ENCODE data around the gene FAM47C. TPM values are rescaled to one million over a fixed set of nuclear protein-coding genes. Genes with fewer than 3 reads are reported as not detected.
"Not testable (repeated sequence)": the region's sequence is repeated elsewhere in the genome, so short reads cannot be mapped to it uniquely, and the experiment has no call there.

The FAM47C gene
- total RNA-seq (2012; rRNA removed): not detected in 2 replicates

GRCh38 chrX:37008182-37008581 is at the start of gene FAM47C:
Gene FAM47C (plus strand): TSS chrX:37008366. CDS start chrX:37008411, 45 bp downstream.
- not testable (repeated sequence) for H3K36me3 ChIP-seq (ENCODE audit: insufficient read depth, low read length); H3K4me3 ChIP-seq (ENCODE audit: low read length); H3K4me2 ChIP-seq (ENCODE audit: low read length); H3K9ac ChIP-seq (ENCODE audit: low read depth, low read length); H3K27me3 ChIP-seq (ENCODE audit: control insufficient read depth, insufficient read depth, low read length); H3K9me3 ChIP-seq (replicated peaks; ENCODE audit: low read length); H3K4me1 ChIP-seq (ENCODE audit: control insufficient read depth, insufficient read depth, low read length)

- Histone ChIP-seq H3K4me1 (ENCODE audit: control insufficient read depth, insufficient read depth, low read length) (no peaks in the 10 kb centered on the region), H3K9ac (ENCODE audit: low read depth, low read length) (no peak overlapping the region), H3K4me2 (ENCODE audit: low read length) (no peak overlapping the region), H3K9me3 (replicated peaks; ENCODE audit: low read length) (no peaks in the 10 kb centered on the region), H3K36me3 (ENCODE audit: insufficient read depth, low read length) (no peaks in the 10 kb centered on the region), H3K4me3 (ENCODE audit: low read length) (no peak overlapping the region), H3K27me3 (ENCODE audit: control insufficient read depth, insufficient read depth, low read length) (no peaks in the 10 kb centered on the region)
Measured at GRCh38 chrX:36961590-36961989, 46.6 kb upstream of the FAM47C start.

DNA sequence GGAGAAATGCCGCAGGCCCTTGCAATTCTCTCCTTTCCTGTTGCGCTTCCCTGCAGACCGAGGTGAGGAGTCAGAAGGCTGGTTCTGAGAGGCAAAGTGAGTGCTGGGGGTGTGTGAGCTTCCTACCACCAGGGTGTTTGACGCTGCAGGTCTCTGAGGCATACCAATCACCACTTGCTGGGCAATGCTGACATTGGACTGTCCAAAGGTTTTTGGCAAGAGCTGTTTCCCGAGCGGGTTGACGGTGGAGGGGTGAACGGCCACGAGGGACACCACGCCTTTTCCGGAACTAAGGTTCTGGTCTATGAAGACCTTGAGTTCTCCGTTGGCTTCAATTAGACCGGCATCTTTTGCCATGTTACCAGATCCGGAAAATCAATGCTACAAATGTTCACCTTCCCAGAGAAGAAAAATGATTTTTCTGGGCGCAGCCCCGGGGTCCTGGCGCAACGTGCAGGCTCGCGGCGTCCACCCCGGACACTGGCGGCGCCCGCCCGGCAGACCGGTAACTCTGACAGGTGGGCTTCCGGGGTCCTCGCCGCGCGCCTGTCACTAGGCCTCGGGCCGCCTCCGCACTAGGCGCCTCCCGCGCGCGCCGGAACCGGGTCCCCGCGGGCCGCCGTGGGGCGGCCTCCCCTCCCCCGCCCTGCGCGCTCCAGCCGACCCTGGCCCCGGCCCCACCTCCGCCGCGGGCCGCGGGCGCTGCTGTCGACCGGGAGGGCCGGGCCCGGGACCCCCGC is 44.9 kb upstream of the FAM47C start:
- H3K4me2 ChIP-seq (ENCODE audit: low read length): no peak overlapping the region
- H3K9ac ChIP-seq (ENCODE audit: low read depth, low read length): no peak overlapping the region
- no peaks in the 10 kb centered on the region for H3K36me3 ChIP-seq (ENCODE audit: insufficient read depth, low read length)
- no peak overlapping the region for H3K4me3 ChIP-seq (ENCODE audit: low read length)
- no peaks in the 10 kb centered on the region for H3K9me3 ChIP-seq (replicated peaks; ENCODE audit: low read length)
- no peaks in the 10 kb centered on the region for H3K4me1 ChIP-seq (ENCODE audit: control insufficient read depth, insufficient read depth, low read length)
- H3K27me3 ChIP-seq (ENCODE audit: control insufficient read depth, insufficient read depth, low read length): no peaks in the 10 kb centered on the region

DNA sequence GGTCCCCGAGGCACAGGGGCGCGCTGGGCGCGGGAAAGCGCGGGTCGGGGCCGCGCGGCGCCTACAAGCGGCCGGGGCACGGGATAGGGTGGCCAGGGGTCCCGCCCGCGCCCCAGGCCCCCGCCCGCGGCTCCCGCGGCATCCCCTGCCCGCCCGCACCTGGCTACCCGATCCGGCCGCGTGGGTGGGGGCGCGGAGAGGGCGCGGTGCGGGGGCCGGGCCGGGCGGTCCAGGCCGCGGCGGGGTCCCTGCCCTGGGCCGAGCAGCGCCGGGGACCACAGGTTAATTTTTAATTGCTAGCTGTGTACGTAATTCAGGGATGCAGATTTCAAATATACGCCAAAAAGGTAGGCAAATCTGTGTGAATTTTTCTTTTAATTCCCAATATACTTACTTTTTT is 44.3 kb upstream of the FAM47C start:
- Histone ChIP-seq H3K9me3 (replicated peaks; ENCODE audit: low read length) (no peaks in the 10 kb centered on the region), H3K4me2 (ENCODE audit: low read length) (no peak overlapping the region), H3K4me1 (ENCODE audit: control insufficient read depth, insufficient read depth, low read length) (no peaks in the 10 kb centered on the region), H3K27me3 (ENCODE audit: control insufficient read depth, insufficient read depth, low read length) (no peaks in the 10 kb centered on the region), H3K4me3 (ENCODE audit: low read length) (no peak overlapping the region), H3K9ac (ENCODE audit: low read depth, low read length) (no peak overlapping the region), H3K36me3 (ENCODE audit: insufficient read depth, low read length) (no peaks in the 10 kb centered on the region)

GRCh38 chrX:36973575-36973974 is 34.6 kb upstream of the FAM47C start:
- no peaks in the 10 kb centered on the region for H3K9me3 ChIP-seq (replicated peaks; ENCODE audit: low read length)
- H3K9ac ChIP-seq (ENCODE audit: low read depth, low read length): no peak overlapping the region
- no peaks in the 10 kb centered on the region for H3K36me3 ChIP-seq (ENCODE audit: insufficient read depth, low read length)
- H3K4me3 ChIP-seq (ENCODE audit: low read length): no peak overlapping the region
- no peaks in the 10 kb centered on the region for H3K27me3 ChIP-seq (ENCODE audit: control insufficient read depth, insufficient read depth, low read length)
- H3K4me2 ChIP-seq (ENCODE audit: low read length): no peak overlapping the region
- no peaks in the 10 kb centered on the region for H3K4me1 ChIP-seq (ENCODE audit: control insufficient read depth, insufficient read depth, low read length)

- Histone ChIP-seq H3K9me3 (replicated peaks; ENCODE audit: low read length) (no peaks in the 10 kb centered on the region), H3K36me3 (ENCODE audit: insufficient read depth, low read length) (no peaks in the 10 kb centered on the region), H3K4me2 (ENCODE audit: low read length) (no peak overlapping the region), H3K9ac (ENCODE audit: low read depth, low read length) (no peak overlapping the region), H3K4me1 (ENCODE audit: control insufficient read depth, insufficient read depth, low read length) (no peaks in the 10 kb centered on the region), H3K27me3 (ENCODE audit: control insufficient read depth, insufficient read depth, low read length) (no peaks in the 10 kb centered on the region), H3K4me3 (ENCODE audit: low read length) (no peak overlapping the region)
Measured at GRCh38 chrX:36974911-36975310, 33.3 kb upstream of the FAM47C start.

DNA sequence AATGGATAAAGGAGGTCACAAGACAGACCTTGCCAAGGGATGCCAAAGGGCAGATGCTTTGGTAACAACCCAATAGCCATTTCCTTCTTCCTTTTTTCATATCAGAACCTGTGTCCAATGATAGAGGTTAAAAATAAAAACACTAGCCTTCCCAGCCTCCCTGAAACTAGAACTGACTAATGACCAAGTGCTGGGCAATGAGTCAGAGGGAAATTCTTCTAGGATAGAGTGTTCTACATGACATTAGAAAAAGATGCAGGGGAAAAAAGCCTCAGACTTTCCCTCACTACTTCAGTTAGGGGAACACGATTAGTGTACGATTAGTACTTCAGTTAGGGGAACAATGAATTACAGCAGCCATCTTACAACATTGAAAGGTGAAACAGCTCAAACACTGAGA is 29.3 kb upstream of the FAM47C start:
- Histone ChIP-seq H3K27me3 (ENCODE audit: control insufficient read depth, insufficient read depth, low read length) (no peaks in the 10 kb centered on the region), H3K4me1 (ENCODE audit: control insufficient read depth, insufficient read depth, low read length) (peaks cover 3% of the 10 kb centered on the region), H3K4me2 (ENCODE audit: low read length) (peak overlapping the region; percentile 39), H3K36me3 (ENCODE audit: insufficient read depth, low read length) (no peaks in the 10 kb centered on the region), H3K4me3 (ENCODE audit: low read length) (no peak overlapping the region), H3K9me3 (replicated peaks; ENCODE audit: low read length) (no peaks in the 10 kb centered on the region), H3K9ac (ENCODE audit: low read depth, low read length) (peak overlapping the region; percentile 45)

DNA sequence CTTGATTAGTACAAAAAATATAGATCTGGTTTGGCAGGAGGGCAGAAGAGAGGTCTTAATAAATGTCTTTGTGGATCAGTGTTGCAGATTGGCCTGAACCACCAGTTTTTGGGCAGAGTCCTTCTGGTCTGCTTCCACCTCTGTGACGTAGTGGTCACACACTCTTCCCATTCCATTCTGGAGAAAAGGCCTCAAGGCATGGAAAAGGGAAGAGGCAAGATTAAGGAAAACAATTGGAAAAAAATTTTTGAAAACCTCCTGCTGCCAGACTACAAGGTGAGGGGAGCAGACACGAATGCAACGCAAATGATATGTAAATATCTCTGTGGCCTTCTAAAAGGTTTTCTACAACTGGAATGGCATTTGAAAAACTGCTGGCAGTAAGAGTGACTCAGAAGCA is 24.3 kb upstream of the FAM47C start:
- Histone ChIP-seq H3K4me1 (ENCODE audit: control insufficient read depth, insufficient read depth, low read length) (peaks cover 4% of the 10 kb centered on the region), H3K9ac (ENCODE audit: low read depth, low read length) (no peak overlapping the region), H3K4me2 (ENCODE audit: low read length) (peak overlapping the region; percentile 77), H3K9me3 (replicated peaks; ENCODE audit: low read length) (no peaks in the 10 kb centered on the region), H3K27me3 (ENCODE audit: control insufficient read depth, insufficient read depth, low read length) (no peaks in the 10 kb centered on the region), H3K4me3 (ENCODE audit: low read length) (peak overlapping the region; percentile 65), H3K36me3 (ENCODE audit: insufficient read depth, low read length) (no peaks in the 10 kb centered on the region)

- not testable (repeated sequence) for H3K27me3 ChIP-seq (ENCODE audit: control insufficient read depth, insufficient read depth, low read length); H3K9me3 ChIP-seq (replicated peaks; ENCODE audit: low read length); H3K4me1 ChIP-seq (ENCODE audit: control insufficient read depth, insufficient read depth, low read length); H3K36me3 ChIP-seq (ENCODE audit: insufficient read depth, low read length)
- Histone ChIP-seq H3K4me2 (ENCODE audit: low read length) (peak overlapping the region; percentile 77), H3K4me3 (ENCODE audit: low read length) (peak overlapping the region; percentile 65), H3K9ac (ENCODE audit: low read depth, low read length) (peak overlapping the region; percentile 64)
Measured at GRCh38 chrX:36985416-36986209, 22.6 kb upstream of the FAM47C start.

DNA sequence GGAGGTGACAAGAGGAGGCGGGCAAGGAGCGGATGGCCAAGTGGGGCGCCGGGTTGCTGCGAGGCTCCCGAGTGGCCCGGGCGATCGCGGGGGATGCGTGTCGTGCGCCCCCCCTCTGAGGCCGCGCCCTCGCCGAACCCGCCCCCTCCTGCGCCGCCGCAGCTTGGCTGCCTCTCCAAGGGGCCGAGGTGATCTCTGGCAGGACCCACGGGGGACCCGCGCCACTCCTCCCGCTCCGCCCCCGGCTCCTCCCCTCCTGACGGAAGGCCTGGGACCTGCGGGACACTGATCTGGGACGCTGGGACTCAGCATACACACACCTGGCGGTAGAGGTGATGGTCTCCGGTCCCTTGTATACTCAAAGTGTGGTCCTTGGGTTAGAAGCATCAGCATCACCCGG is 21.9 kb upstream of the FAM47C start:
- Histone ChIP-seq H3K36me3 (ENCODE audit: insufficient read depth, low read length) (no peaks in the 10 kb centered on the region), H3K4me3 (ENCODE audit: low read length) (peak overlapping the region; percentile 65), H3K9me3 (replicated peaks; ENCODE audit: low read length) (no peaks in the 10 kb centered on the region), H3K4me1 (ENCODE audit: control insufficient read depth, insufficient read depth, low read length) (peaks cover 4% of the 10 kb centered on the region), H3K4me2 (ENCODE audit: low read length) (peak overlapping the region; percentile 77), H3K9ac (ENCODE audit: low read depth, low read length) (peak overlapping the region; percentile 45), H3K27me3 (ENCODE audit: control insufficient read depth, insufficient read depth, low read length) (no peaks in the 10 kb centered on the region)

DNA sequence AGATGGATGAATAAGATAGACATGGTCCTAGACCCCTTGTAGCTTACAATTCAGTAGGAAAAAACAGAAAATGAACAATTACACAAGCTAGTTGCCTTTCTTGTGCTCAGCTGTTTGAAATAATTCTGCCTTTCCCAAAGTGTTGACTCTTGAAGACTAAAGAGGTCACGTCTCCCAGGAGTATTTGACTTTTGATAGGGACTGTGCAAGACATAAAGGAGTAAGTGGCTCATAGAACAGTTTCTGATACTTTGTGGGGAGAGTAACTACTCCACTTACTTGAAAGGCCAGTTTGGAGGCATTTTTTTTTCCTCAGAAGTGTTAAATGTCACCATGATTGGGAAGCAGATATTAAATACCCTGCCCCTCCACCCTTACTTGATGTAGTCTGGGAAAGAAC is 21.0 kb upstream of the FAM47C start:
- not testable (repeated sequence) for H3K4me2 ChIP-seq (ENCODE audit: low read length); H3K9ac ChIP-seq (ENCODE audit: low read depth, low read length); H3K36me3 ChIP-seq (ENCODE audit: insufficient read depth, low read length); H3K27me3 ChIP-seq (ENCODE audit: control insufficient read depth, insufficient read depth, low read length); H3K9me3 ChIP-seq (replicated peaks; ENCODE audit: low read length); H3K4me1 ChIP-seq (ENCODE audit: control insufficient read depth, insufficient read depth, low read length); H3K4me3 ChIP-seq (ENCODE audit: low read length)

- no peak overlapping the region for H3K4me3 ChIP-seq (ENCODE audit: low read length)
- no peaks in the 10 kb centered on the region for H3K9me3 ChIP-seq (replicated peaks; ENCODE audit: low read length)
- H3K9ac ChIP-seq (ENCODE audit: low read depth, low read length): no peak overlapping the region
- H3K4me2 ChIP-seq (ENCODE audit: low read length): no peak overlapping the region
- H3K36me3 ChIP-seq (ENCODE audit: insufficient read depth, low read length): no peaks in the 10 kb centered on the region
- peaks cover 2% of the 10 kb centered on the region for H3K27me3 ChIP-seq (ENCODE audit: control insufficient read depth, insufficient read depth, low read length)
- no peaks in the 10 kb centered on the region for H3K4me1 ChIP-seq (ENCODE audit: control insufficient read depth, insufficient read depth, low read length)
Measured at GRCh38 chrX:37000140-37000539, 8.0 kb upstream of the FAM47C start.

Measured in skeletal muscle satellite cell (primary cell).